ENCODE data around the gene OGFOD3. TPM values are rescaled to one million over a fixed set of nuclear protein-coding genes. Genes with fewer than 3 reads are reported as not detected.

The OGFOD3 gene
- total and polyA plus RNA-seq, 2 donors (not counting 1 experiment from before 2014, with no cell fraction given), result 22.6 to 30.5 TPM

GRCh38 chr17:82371333-82372248, 46.8 kb downstream of the OGFOD3 start, which contains the start of gene UTS2R:
Gene UTS2R, plus strand, starts transcription at chr17:82371765. Its CDS starts 2,560 bp downstream, at chr17:82374325.
- Histone ChIP-seq H3K79me2 (ENCODE audit: control insufficient read depth, insufficient read depth, low read length) (no peaks in the 10 kb centered on the region), H3K36me3 (replicated peaks in 1 of 2; ENCODE audit: control extremely low read depth in 1 of 2, control insufficient read depth in 1 of 2, extremely low read depth in 1 of 2, insufficient read depth in 2 of 2, low read length in 1 of 2) (no peaks in the 10 kb centered on the region), H3K4me2 (replicated peaks; ENCODE audit: low read depth, low read length, poor library complexity, severe bottlenecking) (peak within 1 kb of the TSS; percentile 89), H3K9me3 (ENCODE audit: control extremely low read depth in 1 of 3, control insufficient read depth in 2 of 3, insufficient read depth in 1 of 3, low read length in 2 of 3) (peaks cover 0 to 11% (median 0%) of the 10 kb centered on the region in 3 donors), H3K27ac (ENCODE audit: low read length in 2 of 2) (no peak within 1 kb of the TSS), H4K20me1 (ENCODE audit: control insufficient read depth, insufficient read depth, low read length, poor library complexity, severe bottlenecking) (no peaks in the 10 kb centered on the region), H3K4me1 (ENCODE audit: control insufficient read depth in 2 of 2, insufficient read depth in 2 of 2, low read length in 2 of 2) (peaks cover 23 to 27% of the 10 kb centered on the region in 2 donors), H3K27me3 (replicated peaks in 1 of 4; ENCODE audit: control extremely low read depth in 1 of 4, control insufficient read depth in 3 of 4, insufficient read depth in 4 of 4, low read length in 3 of 4) (peaks cover 0 to 38% (median 14%) of the 10 kb centered on the region in 4 experiments), H2AFZ (ENCODE audit: insufficient read depth, low read depth, low read length, poor library complexity, severe bottlenecking) (peak within 1 kb of the TSS; percentile 68), H3K9ac (ENCODE audit: low read length) (peak within 1 kb of the TSS; percentile 70), H3K4me3 (ENCODE audit: control extremely low read depth in 1 of 5, extremely low read depth in 1 of 5, insufficient read depth in 1 of 5, low read depth in 2 of 5, low read length in 4 of 5) (peak within 1 kb of the TSS in 4 of 5 experiments; percentile 38 to 72 (median 41))
- ATAC-seq (ENCODE audit: low read depth) (no peak), DNase-seq (no peak)
- peak within 1 kb of the TSS; percentile 82 for H3K4me3 Mint-ChIP-seq
- 8% methylated on average over 108 of the region's 109 CpGs for WGBS (ENCODE audit: insufficient coverage)
- CTCF ChIA-PET, result interaction anchor here (2.4 kb wide), 1 partner anchor 14 kb away, joined by 6 read pairs; no protein-coding TSS in a partner anchor
- intact Hi-C loops (cut with micrococcal nuclease), result no loop called here
- POLR2A ChIA-PET, result no interaction called here
- H3K27me3 Mint-ChIP-seq, result peaks cover 37% of the 10 kb centered on the region
- TF ChIP-seq CTCF (IDR thresholded peaks at IDR 0.05), result no peak
- no peak for TF ChIP-seq EZH2 (IDR thresholded peaks at IDR 0.05; ENCODE audit: borderline replicate concordance, insufficient read depth, low read depth, low read length, poor library complexity, severe bottlenecking)
- H3K27ac Mint-ChIP-seq, result no peak within 1 kb of the TSS
- H3K4me1 Mint-ChIP-seq, result peaks cover 24% of the 10 kb centered on the region
- H3K9me3 Mint-ChIP-seq (ENCODE audit: insufficient read depth), result no peaks in the 10 kb centered on the region
